GM21786 (cell line): ENCODE measurements around the gene SEMA4C.

Experiments used
- ATAC-seq: cut with Tn5 transposase; IDR thresholded peaks from one replicate; pipeline ENCODE4 v1.9.1; 2021; ENCODE audit not compliant: unreplicated experiment

Gene SEMA4C

DNA sequence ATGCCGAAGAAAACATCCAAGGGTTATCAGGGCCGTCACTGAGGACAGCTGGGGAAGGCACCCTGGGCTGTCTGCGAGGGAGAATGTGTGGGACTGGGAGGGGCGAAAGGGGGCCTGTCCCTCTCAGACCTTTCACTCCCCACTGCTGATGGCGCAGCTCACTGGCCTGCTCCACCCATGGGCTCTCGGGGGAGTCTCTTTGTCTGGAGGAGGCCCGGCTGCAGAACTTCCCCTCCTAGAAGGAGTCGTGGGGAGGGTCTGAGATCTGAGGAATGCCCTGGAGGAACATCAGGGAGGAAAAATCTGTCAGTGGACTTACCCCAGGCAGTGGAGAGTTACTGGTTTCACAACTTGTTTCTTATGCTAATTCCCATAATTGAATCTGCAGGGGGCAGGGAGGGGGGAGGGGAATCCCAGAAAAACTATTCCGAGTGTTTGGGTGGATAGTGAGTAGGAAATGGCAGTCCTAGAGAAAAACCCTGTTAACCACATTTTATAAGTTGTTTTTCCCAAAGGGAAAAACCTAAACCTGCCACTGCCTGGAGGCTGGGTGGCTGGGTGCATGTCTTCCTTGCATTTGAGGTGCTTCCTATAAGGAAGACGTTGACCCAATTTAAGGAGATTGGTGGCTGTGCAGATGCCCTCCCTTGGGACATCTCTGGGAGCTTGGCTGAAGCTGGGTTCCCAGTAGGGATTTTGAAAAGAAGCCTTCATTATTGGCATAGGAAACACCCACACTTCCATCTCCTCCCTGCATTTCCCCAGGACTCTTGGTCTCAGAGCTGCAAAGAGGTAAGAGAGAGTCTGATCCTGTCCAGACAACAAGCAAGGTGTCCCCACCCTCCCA lies 11.7 kb upstream of the SEMA4C start:
- no peak for ATAC-seq

DNA sequence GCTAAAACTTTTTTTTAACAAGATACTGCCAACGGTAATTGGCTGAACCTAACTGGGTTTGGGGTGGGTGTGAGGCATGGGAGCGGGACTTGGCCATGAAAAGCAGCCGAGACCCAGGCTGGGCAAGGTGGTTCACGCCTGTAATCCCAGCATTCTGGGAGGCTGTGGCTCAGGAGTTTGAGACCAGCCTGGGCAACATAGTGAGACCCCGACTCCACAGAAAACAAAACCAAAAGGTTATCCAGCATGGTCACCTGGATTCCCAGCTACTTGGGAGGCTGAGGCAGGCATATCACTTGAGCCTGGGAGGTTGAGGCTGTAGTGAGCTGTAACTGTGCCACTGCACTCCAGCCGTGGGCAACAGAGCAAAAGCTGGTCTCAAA lies 11.0 kb upstream of the SEMA4C start:
- ATAC-seq: no peak

DNA sequence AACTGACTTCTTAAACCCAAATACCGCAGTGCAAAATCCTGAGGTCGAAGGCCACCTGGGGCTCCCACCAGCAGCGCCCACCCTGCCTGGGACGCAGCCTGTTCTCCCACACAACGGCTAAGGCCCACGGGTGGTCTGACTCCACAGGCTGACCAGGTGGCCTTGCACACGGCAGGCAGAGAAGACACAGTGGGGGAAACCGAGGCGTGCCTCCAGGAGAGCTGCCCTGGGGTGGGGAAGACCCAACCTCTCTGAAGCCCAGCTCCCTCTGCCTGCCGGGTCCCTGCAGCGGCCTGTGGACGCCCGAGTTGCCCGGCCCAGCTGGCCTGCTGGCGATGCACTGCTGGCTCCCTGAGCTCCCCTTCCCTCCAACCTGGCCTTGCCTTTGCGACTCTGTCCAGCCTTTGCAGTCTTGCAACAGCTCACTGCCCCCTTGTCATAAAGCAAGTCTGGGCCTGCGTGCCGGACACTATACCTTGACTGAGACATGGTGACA lies 9.7 kb upstream of the SEMA4C start:
- ATAC-seq: no peak

GRCh38 chr2:96878796-96879544 lies 9.1 kb upstream of the SEMA4C start:
- ATAC-seq: no peak

DNA sequence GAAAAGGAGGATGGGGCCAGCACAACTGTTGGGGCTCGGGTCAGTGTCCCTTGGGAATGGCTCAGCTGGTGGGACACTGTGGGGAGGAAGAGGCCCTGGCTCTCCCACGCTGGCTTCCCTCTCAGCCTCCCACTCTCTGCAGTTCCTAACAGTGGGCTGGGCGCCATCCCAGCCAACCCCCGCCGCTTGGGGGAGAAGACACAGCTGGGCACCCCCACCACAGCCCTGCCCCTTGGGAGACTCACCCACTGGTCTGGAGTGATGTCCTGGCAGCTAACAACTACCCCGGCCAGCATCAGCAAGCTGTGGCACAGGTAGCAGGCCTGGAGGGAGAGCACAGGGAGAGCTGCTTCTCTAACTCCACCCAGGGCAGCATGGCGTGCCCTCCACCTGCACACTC lies 8.3 kb upstream of the SEMA4C start:
- no peak for ATAC-seq

- no peak for ATAC-seq
Measured at GRCh38 chr2:96877631-96878092, 7.8 kb upstream of the SEMA4C start.

GRCh38 chr2:96877042-96877451 lies 7.2 kb upstream of the SEMA4C start:
- ATAC-seq: no peak

- no peak for ATAC-seq
Measured at GRCh38 chr2:96876269-96877041, 6.6 kb upstream of the SEMA4C start.

DNA sequence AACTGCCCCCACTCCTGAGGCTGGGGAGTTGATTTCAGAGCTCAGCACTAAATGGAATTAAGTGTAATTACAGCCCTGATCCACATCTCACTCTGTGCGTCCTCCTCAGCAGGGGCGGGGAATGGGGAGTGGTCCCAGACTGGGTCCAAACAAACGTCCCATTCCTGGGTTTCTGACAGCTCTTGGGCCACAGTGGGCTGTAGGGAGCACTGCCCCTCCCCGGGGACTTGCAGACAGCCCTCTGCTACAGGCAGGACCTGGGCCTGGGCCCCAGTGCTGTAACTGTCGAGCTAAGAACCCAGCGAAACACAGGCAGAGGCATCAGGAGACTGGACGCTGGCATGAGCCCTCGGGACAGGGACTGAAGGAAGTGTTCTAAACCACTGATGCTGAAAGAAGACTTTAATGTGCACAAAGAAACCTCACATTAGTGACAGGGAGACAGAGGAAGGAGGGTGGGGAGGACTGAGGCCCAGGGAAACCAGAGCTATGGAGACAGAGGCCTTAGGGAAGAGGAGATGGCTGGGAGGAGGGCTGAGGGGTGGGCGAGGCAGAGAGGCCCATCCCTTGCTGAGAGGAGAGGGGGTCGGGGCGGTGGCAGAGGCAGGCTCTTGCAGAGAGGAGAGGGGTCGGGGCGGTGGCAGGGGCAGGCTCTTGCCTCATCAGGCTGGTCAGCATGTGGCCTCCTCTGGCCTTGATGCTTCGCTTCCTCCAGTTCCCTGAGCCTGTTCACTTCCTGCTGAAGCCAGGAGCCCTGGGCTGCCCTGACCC lies 5.8 kb upstream of the SEMA4C start:
- ATAC-seq: no peak

DNA sequence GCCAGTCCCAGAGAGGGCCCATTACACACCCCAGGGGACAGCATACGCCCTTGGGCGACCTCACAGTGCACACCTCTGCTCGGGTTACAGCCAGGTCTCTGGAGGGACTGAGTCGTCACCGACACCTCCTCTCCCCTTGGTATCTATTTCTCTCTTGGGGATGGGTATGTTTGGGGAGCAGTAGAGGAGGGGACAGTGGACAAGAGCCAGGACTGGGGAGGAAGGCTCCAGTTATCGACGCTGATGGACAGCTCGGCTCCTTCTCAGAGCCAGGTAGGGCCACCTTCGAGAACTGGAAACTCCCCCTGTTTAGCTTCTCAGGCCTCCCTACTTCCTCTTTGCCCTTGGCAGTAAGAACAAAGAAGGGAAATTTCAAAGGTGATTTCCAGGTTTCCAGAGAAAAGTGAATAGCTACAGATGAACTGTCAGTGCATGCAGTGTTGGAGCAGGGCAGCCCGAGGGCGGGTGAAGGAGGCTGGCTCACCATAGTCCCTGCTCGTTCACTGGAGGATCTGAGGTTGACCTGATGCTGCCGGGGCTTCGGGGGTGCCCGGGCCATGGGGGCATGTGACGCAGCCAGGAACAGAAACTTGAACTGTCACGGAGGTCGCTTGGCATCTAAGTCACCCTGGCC lies 4.4 kb upstream of the SEMA4C start:
- peak; percentile 53 for ATAC-seq

DNA sequence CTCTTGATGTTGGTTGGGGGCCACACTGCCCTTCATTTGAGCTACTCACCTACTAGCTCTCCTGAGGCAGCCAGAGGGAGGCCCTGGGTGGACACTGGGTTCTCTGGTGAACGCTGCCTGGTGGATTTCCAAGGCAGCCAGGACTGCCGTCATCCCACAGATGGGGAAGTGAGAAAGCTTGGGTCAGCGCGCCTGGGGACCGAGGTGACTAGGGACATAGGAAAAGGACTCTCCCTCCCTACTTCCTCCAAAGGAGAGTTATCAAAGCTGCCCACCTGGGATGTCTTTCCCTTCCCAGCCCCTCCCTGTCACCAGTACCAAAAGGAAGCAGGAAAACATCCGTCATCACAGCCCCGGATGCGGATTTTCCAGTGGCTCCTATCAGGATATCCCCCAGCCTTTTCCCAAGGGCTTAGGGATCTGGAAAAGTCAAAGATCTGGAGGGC lies 3.8 kb upstream of the SEMA4C start:
- no peak for ATAC-seq

- no peak for ATAC-seq
Measured at GRCh38 chr2:96872591-96873349, 2.9 kb upstream of the SEMA4C start.

- ATAC-seq: no peak
Measured at GRCh38 chr2:96870626-96871255, 861 bp upstream of the SEMA4C start.

- peak; percentile 11 for ATAC-seq
Measured at GRCh38 chr2:96869281-96869821, 529 bp downstream of the SEMA4C start.

- peak; percentile 44 for ATAC-seq
Measured at GRCh38 chr2:96868555-96869280, 1.2 kb downstream of the SEMA4C start.

GRCh38 chr2:96867756-96868554 lies 1.9 kb downstream of the SEMA4C start:
- ATAC-seq: peak; percentile 15
